Body of pancreas (tissue), 4 donors: ENCODE data around the gene PELO. TPM values are rescaled to one million over a fixed set of nuclear protein-coding genes. Genes with fewer than 3 reads are reported as not detected.

ENCODE experiments used
- ATAC-seq: fragments of 150-250 bp; one replicate; pipeline ENCODE4 v1.9.1; 2016
- DNase-seq, 4 donors: peaks; one replicate each; pipeline ENCODE4 v3.0.0-alpha.2; 2019
- H3K27ac ChIP-seq, 4 donors: fragments of 200-600 bp; sonication (generic); 1 replicate in 3 of 4; 2 replicates in 1 of 4; pipeline versions ENCODE4 v1.5.1 to v1.6.1; 2016 to 2019; ENCODE audit warnings: mild to moderate bottlenecking in 1 of 4, mixed read lengths in 1 of 4, moderate library complexity in 1 of 4
- H3K27me3 ChIP-seq, 2 donors: fragments of 200-600 bp; sonication (generic); one replicate each; pipeline ENCODE4 v1.6.0; 2016; ENCODE audit warnings: mild to moderate bottlenecking in 1 of 2
- H3K36me3 ChIP-seq, 2 donors: fragments of 200-600 bp; sonication (generic); replicated peaks in 1 of 2; 2 replicates each; pipeline ENCODE4 v1.5.1; 2016; ENCODE audit warnings: low read depth in 2 of 2; ENCODE audit not compliant: insufficient read depth in 1 of 2
- H3K4me1 ChIP-seq: fragments of 200-600 bp; sonication (generic); one replicate; pipeline ENCODE4 v1.6.0; 2016
- H3K4me3 ChIP-seq, 2 donors: fragments of 200-600 bp; sonication (generic); 1 replicate in 1 of 2; 2 replicates in 1 of 2; pipeline ENCODE4 v1.5.1; 2016 to 2019
- H3K9me3 ChIP-seq, 3 donors: fragments of 200-600 bp; sonication (generic); 1 replicate in 2 of 3; 2 replicates in 1 of 3; pipeline ENCODE4 v1.5.1; 2016
- CTCF ChIP-seq, 7 experiments: fragments of 450-650 bp in 4 of 7; fragments of 200-600 bp in 3 of 7; sonication (generic) in 3 of 7; IDR thresholded peaks; one replicate each; pipeline ENCODE4 v1.5.1; 2016 to 2019; ENCODE audit warnings: antibody characterized with exemption in 7 of 7
- POLR2A ChIP-seq, 3 donors: fragments of 450-650 bp; IDR thresholded peaks; one replicate each; pipeline ENCODE4 v1.6.1; 2016; ENCODE audit warnings: antibody characterized with exemption in 3 of 3, mild to moderate bottlenecking in 2 of 3
- WGBS, 2 donors: methylation state at CpG; one replicate each; pipeline ENCODE4 v1.1.5; 2017; 5-methylcytosine and 5-hydroxymethylcytosine counted together
- intact Hi-C: fragments of 100-400 bp; cut with DNase I; formaldehyde crosslinking; loops from one replicate; pipeline ENCODE4 v1.15.1; 2023
- total RNA-seq, 2 donors: library from RNA; depleted of rRNA; stranded (reverse); fragments of >200 nt; gene quantifications; one replicate each; pipeline ENCODE4 v1.1.0, GENCODE V29; 2016

The PELO gene
- total RNA-seq, 2 donors from 2014 or later, result 3.6 to 8.3 TPM

DNA sequence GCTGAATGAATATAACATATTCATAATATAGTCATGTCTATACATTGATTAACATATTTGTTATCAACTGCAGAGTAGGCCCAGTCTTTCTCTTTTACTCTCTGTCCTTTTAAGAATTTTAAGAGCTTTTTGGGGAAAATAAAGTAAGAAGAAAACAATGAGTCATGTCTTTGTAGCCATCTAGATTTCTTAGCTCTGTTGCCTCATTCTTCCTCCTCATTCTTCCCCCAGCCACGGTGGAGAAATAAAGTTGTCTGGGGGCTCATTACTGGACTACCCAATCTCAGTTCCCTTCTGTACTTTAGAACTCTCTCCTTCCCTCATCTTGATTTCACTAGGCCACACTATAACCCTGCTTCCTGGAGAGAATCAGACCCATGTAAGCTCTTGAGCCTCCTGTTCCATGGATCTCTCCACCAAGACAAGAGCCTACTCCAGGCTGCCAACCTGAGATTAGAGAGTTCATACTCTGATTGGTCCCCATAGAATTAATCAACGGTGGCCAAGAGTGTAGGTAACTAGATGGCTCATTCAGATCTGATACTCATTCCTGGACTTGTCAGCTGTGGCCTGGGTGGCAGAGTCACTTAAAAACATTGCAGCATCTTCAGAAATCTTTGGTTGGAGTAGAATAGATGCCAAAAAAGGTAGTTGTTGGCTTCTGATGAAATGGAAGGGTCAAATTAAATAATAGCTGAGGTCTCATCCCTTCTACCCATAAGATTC is 44.2 kb downstream of the PELO start:
- Histone ChIP-seq H3K27ac (no peak overlapping the region), H3K9me3 (no peaks in the 10 kb centered on the region), H3K36me3 (no peaks in the 10 kb centered on the region), H3K4me3 (no peak overlapping the region), H3K27me3 (no peaks in the 10 kb centered on the region), H3K4me1 (no peaks in the 10 kb centered on the region)
- DNase-seq (no peak), ATAC-seq (no peak)
- TF ChIP-seq POLR2A (IDR thresholded peaks at IDR 0.05), result no peak
- TF ChIP-seq CTCF (IDR thresholded peaks at IDR 0.05), result no peak
- WGBS, 2 donors, result 65 to 79% methylated on average over 2 of the region's 2 CpGs
- intact Hi-C loops, result no loop called here

DNA sequence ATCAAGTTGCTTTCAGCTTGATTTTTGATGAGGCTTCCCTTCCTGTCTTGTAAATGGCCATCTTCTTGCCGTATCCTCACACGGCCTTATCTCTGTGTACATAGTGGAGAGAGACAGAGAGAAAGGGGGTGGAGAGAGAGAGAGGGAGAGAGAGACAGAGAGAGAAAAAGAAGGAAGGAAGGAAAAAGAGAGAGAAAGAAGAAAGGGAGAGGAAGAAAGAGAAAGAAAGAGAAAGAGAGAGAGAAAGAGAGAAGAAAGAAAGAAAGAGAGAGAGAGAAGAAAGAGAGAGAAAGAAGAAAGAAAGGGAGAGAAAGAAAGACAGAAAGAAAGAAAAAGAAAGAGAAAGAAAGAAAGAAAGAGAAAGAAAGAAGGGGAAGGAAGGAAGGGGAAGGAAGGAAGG is 46.6 kb downstream of the PELO start:
- ATAC-seq, result no peak
- no peak overlapping the region for H3K4me3 ChIP-seq
- TF ChIP-seq CTCF (IDR thresholded peaks at IDR 0.05), result no peak
- TF ChIP-seq POLR2A (IDR thresholded peaks at IDR 0.05), result no peak
- H3K27ac ChIP-seq, result no peak overlapping the region
- H3K27me3 ChIP-seq, result no peaks in the 10 kb centered on the region
- H3K36me3 ChIP-seq, result no peaks in the 10 kb centered on the region
- DNase-seq, result no peak
- intact Hi-C loops, result no loop called here
- no peaks in the 10 kb centered on the region for H3K9me3 ChIP-seq
- 74 to 81% methylated on average over 2 of the region's 2 CpGs for WGBS, 2 donors
- no peaks in the 10 kb centered on the region for H3K4me1 ChIP-seq

DNA sequence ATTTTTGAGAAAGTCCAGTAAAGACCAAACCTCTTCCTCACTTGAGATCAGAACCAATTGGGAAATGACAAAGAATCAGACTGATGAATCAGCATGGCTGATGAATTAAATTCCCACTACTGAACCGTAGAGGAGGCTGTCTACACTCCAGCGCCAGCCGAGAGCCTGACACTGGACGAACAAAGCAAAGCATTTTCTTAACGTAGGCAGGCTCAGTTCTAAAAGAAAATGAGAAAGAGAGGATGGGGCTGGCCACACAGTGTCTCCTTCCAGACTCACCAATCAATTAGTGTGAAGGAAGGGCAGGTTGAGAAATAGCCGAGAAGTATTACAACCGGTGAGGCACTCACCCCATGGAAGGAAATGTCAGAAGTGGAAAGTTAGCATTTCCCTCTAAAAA is 49.4 kb downstream of the PELO start:
- no peak for TF ChIP-seq POLR2A (IDR thresholded peaks at IDR 0.05)
- TF ChIP-seq CTCF (IDR thresholded peaks at IDR 0.05), result no peak
- Histone ChIP-seq H3K36me3 (no peaks in the 10 kb centered on the region), H3K4me3 (no peak overlapping the region), H3K4me1 (no peaks in the 10 kb centered on the region), H3K27me3 (no peaks in the 10 kb centered on the region), H3K9me3 (no peaks in the 10 kb centered on the region), H3K27ac (peak overlapping the region in 1 of 4 donors; percentile 13)
- ATAC-seq (no peak), DNase-seq (no peak)
- 79 to 80% methylated on average over 7 of the region's 7 CpGs for WGBS, 2 donors
- intact Hi-C loops, result no loop called here

Other genes with a start within 250 kb of the PELO start
- 10 to 100 TPM in 1 of 2 donors, 1 to 10 TPM in 1; 6.9 to 11.2 TPM for gene ITGA1, start within 50 bp of the PELO start, total RNA-seq
- gene ITGA2, start 201.4 kb downstream of the PELO start, total RNA-seq, result 1 to 10 TPM; 4.0 to 4.4 TPM